Endothelial cell of umbilical vein (primary cell): ENCODE measurements around the gene MUL1. TPM values are rescaled to one million over a fixed set of nuclear protein-coding genes. Genes with fewer than 3 reads are reported as not detected.

Experiments used
- BruUV-seq: library from RNA; stranded (reverse); fragments of 400-500 nt; replicated peaks from 2 replicates; lab custom pipeline; 2021; lab: Mats Ljungman, UMichigan
- CTCF ChIA-PET: fragments of 300-600, 350-600 bp; sonication (Branson Sonifier 250); formaldehyde crosslinking; loops from one replicate; lab custom pipeline; 2021; ENCODE audit warnings: antibody characterized with exemption, inconsistent platforms; lab: Charles Lee
- POLR2A ChIA-PET: fragments of 300-600, 350-600 bp; sonication (Branson Sonifier 250); formaldehyde crosslinking; loops from one replicate; lab custom pipeline; 2021; ENCODE audit warnings: antibody characterized with exemption, inconsistent platforms; lab: Charles Lee
- DNase-seq: peaks from one replicate; pipeline ENCODE4 v3.0.0-alpha.2; 2011; ENCODE audit warnings: low read depth, low spot score
- FAIRE-seq: peaks from 2 replicates; lab custom pipeline; 2011; peaks lifted over from hg19 to GRCh38; lab: Jason Lieb, UNC
- H2AFZ ChIP-seq: 2 replicates; pipeline ENCODE4 v1.6.0; 2012; ENCODE audit warnings: low read depth, low read length, control low read depth, inconsistent platforms
- H3K27ac ChIP-seq: 2 replicates; pipeline ENCODE4 v1.5.1; 2011; ENCODE audit warnings: low read depth, mild to moderate bottlenecking, control low read depth, low read length, moderate library complexity; ENCODE audit not compliant: insufficient read depth
- H3K27me3 ChIP-seq, 2 experiments: 2 replicates each; pipeline versions ENCODE4 v1.6.0 to v1.6.1; 2011; ENCODE audit warnings: low read length in 2 of 2, mixed read lengths in 1 of 2; ENCODE audit not compliant: control insufficient read depth in 2 of 2, insufficient read depth in 2 of 2
- H3K36me3 ChIP-seq, 2 experiments: 2 replicates in 1 of 2; 3 replicates in 1 of 2; pipeline ENCODE4 v1.5.1; 2011; ENCODE audit warnings: low read length in 2 of 2, mild to moderate bottlenecking in 1 of 2, moderate library complexity in 1 of 2; ENCODE audit not compliant: control insufficient read depth in 2 of 2, insufficient read depth in 2 of 2; ENCODE audit errors: extremely low read depth in 1 of 2
- H3K4me1 ChIP-seq: 3 replicates; pipeline ENCODE4 v1.5.1; 2011; ENCODE audit warnings: mild to moderate bottlenecking, low read length; ENCODE audit not compliant: control insufficient read depth, insufficient read depth; ENCODE audit errors: extremely low read depth
- H3K4me2 ChIP-seq: 2 replicates; pipeline ENCODE4 v1.6.1; 2011; ENCODE audit warnings: low read length, control low read depth, mixed read lengths; ENCODE audit not compliant: insufficient read depth
- H3K4me3 ChIP-seq, 3 experiments: fragments of 200-600 bp in 1 of 3; sonication (generic), shearing (Covaris generic) in 1 of 3; replicated peaks in 1 of 3; 2 replicates each; pipeline ENCODE4 v1.5.1; 2011 to 2016; ENCODE audit warnings: control low read depth in 3 of 3, low read length in 3 of 3, mild to moderate bottlenecking in 2 of 3, inconsistent platforms in 1 of 3, low read depth in 1 of 3, moderate library complexity in 1 of 3; ENCODE audit not compliant: insufficient read depth in 1 of 3
- H3K79me2 ChIP-seq: 2 replicates; pipeline ENCODE4 v1.6.0; 2012; ENCODE audit warnings: low read length, inconsistent platforms; ENCODE audit not compliant: control insufficient read depth, insufficient read depth
- H3K9ac ChIP-seq: replicated peaks from 2 replicates; pipeline ENCODE3; 2011; ENCODE audit warnings: low read length, control low read depth; ENCODE audit not compliant: insufficient read depth; ENCODE audit errors: extremely low read depth
- H3K9me1 ChIP-seq: replicated peaks from 3 replicates; pipeline ENCODE4 v1.6.0; 2011; ENCODE audit warnings: mild to moderate bottlenecking, low read length; ENCODE audit not compliant: control insufficient read depth, insufficient read depth; ENCODE audit errors: extremely low read depth
- H3K9me3 ChIP-seq: replicated peaks from 2 replicates; pipeline ENCODE4 v1.5.1; 2012; ENCODE audit warnings: low read length, inconsistent platforms; ENCODE audit not compliant: control insufficient read depth, insufficient read depth
- H4K20me1 ChIP-seq: replicated peaks from 2 replicates; pipeline ENCODE3; 2011; ENCODE audit warnings: mild to moderate bottlenecking, low read length; ENCODE audit not compliant: control insufficient read depth, insufficient read depth; ENCODE audit errors: extremely low read depth
- EZH2 ChIP-seq: IDR thresholded peaks from 2 replicates; pipeline ENCODE4 v1.6.1; 2012; ENCODE audit warnings: borderline replicate concordance, low read depth, mild to moderate bottlenecking, moderate library complexity, low read length, inconsistent platforms; ENCODE audit not compliant: severe bottlenecking
- FOS ChIP-seq: IDR thresholded peaks from 2 replicates; pipeline ENCODE4 v1.6.1; 2011; ENCODE audit warnings: mild to moderate bottlenecking, low read length, moderate library complexity, borderline replicate concordance; ENCODE audit not compliant: insufficient read depth
- GATA2 ChIP-seq: IDR thresholded peaks from 2 replicates; pipeline ENCODE4 v1.7.0; 2011; ENCODE audit warnings: low read depth, mild to moderate bottlenecking, moderate library complexity, mixed read lengths, low read length; ENCODE audit not compliant: insufficient read length, insufficient read depth
- JUN ChIP-seq: IDR thresholded peaks from 2 replicates; pipeline ENCODE4 v1.6.1; 2011; ENCODE audit warnings: borderline replicate concordance, low read depth; ENCODE audit not compliant: insufficient read length, insufficient read depth
- MYC ChIP-seq: IDR thresholded peaks from one replicate; pipeline ENCODE4 v1.6.1; 2011; ENCODE audit warnings: mild to moderate bottlenecking, low read depth, low read length
- POLR2A ChIP-seq: IDR thresholded peaks from 2 replicates; pipeline ENCODE4 v1.6.1; 2012; ENCODE audit warnings: low read depth, mild to moderate bottlenecking, control low read depth, low read length
- POLR2AphosphoS5 ChIP-seq: IDR thresholded peaks from 2 replicates; pipeline ENCODE4 v1.6.1; 2012; ENCODE audit warnings: low read depth, mild to moderate bottlenecking, control low read depth, low read length, moderate library complexity; ENCODE audit not compliant: insufficient read depth
- dilution Hi-C: fragments of 300-500 bp; cut with MboI; formaldehyde crosslinking; loops from one replicate; pipeline ENCODE4 v1.15.0; 2019; ENCODE audit warnings: low sequenced_read_pairs; ENCODE audit not compliant: extremely low pct_ligation_motif_present
- intact Hi-C: fragments of 100-400 bp; cut with micrococcal nuclease; formaldehyde crosslinking; loops from one replicate; pipeline ENCODE4 v1.10.0; 2022
- polyA plus RNA-seq, 4 experiments: library from polyadenylated mRNA; depleted of rRNA in 3 of 4; stranded (reverse) in 3 of 4; unstranded in 1 of 4; fragments of >200 nt; gene quantifications; 2 replicates each; pipeline versions ENCODE4 v1.2.1 to v1.2.3, GENCODE V29; 2011 to 2012; ENCODE audit warnings: missing spikeins in 1 of 4
- total RNA-seq: library from RNA; stranded (reverse); gene quantifications from 2 replicates; pipeline ENCODE4 v1.2.3, GENCODE V29; 2021
- TF ChIP-seq, protein P1 (sequence below): IDR thresholded peaks from 2 replicates; pipeline ENCODE4 v1.6.1; 2011; ENCODE audit not compliant: insufficient read depth, insufficient read length
- TF ChIP-seq, protein P2 (sequence below), 2 donors: IDR thresholded peaks; 1 replicate in 1 of 2; 2 replicates in 1 of 2; pipeline ENCODE4 v1.5.1; 2011; ENCODE audit warnings: low read length in 2 of 2, mild to moderate bottlenecking in 2 of 2, moderate library complexity in 2 of 2, control low read depth in 1 of 2, inconsistent platforms in 1 of 2, low read depth in 1 of 2; ENCODE audit not compliant: insufficient read depth in 1 of 2; ENCODE audit errors: extremely low read depth in 1 of 2

The MUL1 gene
- total and polyA plus RNA-seq, 2 donors (not counting 3 experiments of a cell fraction or from before 2014, with no cell fraction given) = 28.3 to 29.5 TPM

DNA sequence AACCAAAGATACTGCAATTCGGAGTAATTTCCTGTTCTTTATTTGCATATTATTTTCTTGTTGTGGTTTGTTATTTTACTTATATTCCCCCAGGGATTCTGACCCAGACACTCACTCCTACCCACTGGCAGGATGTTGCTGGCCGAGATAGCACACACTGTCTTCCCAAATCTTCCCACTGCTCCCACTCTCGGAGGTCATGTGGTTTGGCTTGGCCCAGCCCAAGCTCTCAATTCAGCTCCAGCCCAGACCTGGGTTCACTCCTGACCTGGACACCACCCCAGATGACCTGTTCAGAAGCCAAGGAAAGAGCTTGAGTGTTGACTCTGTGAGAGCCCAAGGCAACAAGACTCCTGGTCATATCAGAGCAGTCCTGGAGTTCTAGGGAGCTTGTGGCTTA is 43.2 kb upstream of the MUL1 start:
- CTCF ChIA-PET = interaction anchor here (2.5 kb wide), 1 partner anchor 24 kb away, joined by 9 read pairs; no protein-coding TSS in a partner anchor

More for the DNA sequence above, 43.2 kb upstream of the MUL1 start:
- Histone ChIP-seq H3K4me1 (no peaks in the 10 kb centered on the region), H3K36me3 (no peaks in the 10 kb centered on the region), H3K9me1 (no peaks in the 10 kb centered on the region), H3K79me2 (no peaks in the 10 kb centered on the region), H3K9me3 (no peaks in the 10 kb centered on the region), H4K20me1 (no peaks in the 10 kb centered on the region), H3K4me2 (no peak overlapping the region), H3K27ac (no peak overlapping the region), H3K4me3 (no peak overlapping the region), H3K9ac (no peak overlapping the region), H2AFZ (no peak overlapping the region), H3K27me3 (peaks cover 41 to 47% of the 10 kb centered on the region in 2 experiments)
- no TSS peak for BruUV-seq
- TF ChIP-seq, protein P1, sequence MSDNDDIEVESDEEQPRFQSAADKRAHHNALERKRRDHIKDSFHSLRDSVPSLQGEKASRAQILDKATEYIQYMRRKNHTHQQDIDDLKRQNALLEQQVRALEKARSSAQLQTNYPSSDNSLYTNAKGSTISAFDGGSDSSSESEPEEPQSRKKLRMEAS = no peak
- TF ChIP-seq POLR2AphosphoS5 = no peak
- no peak for TF ChIP-seq FOS
- no peak for TF ChIP-seq MYC
- no peak for TF ChIP-seq JUN
- TF ChIP-seq, protein P2, sequence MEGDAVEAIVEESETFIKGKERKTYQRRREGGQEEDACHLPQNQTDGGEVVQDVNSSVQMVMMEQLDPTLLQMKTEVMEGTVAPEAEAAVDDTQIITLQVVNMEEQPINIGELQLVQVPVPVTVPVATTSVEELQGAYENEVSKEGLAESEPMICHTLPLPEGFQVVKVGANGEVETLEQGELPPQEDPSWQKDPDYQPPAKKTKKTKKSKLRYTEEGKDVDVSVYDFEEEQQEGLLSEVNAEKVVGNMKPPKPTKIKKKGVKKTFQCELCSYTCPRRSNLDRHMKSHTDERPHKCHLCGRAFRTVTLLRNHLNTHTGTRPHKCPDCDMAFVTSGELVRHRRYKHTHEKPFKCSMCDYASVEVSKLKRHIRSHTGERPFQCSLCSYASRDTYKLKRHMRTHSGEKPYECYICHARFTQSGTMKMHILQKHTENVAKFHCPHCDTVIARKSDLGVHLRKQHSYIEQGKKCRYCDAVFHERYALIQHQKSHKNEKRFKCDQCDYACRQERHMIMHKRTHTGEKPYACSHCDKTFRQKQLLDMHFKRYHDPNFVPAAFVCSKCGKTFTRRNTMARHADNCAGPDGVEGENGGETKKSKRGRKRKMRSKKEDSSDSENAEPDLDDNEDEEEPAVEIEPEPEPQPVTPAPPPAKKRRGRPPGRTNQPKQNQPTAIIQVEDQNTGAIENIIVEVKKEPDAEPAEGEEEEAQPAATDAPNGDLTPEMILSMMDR (IDR thresholded peaks at IDR 0.05; ENCODE audit: extremely low read depth in 1 of 2, insufficient read depth in 1 of 2, low read depth in 1 of 2, low read length in 2 of 2) = no peak
- no peak for TF ChIP-seq POLR2A
- no peak for TF ChIP-seq EZH2
- no peak for TF ChIP-seq GATA2
- POLR2A ChIA-PET = no interaction called here
- intact Hi-C loops = no loop called here
- DNase-seq (no peak), FAIRE-seq (no peak)
- dilution Hi-C loops = no loop called here
